GM18498 (cell line): ENCODE measurements around the gene TRPV4.

Experiments
- ATAC-seq: cut with Tn5 transposase; IDR thresholded peaks from one replicate; pipeline ENCODE4 v1.9.1; 2021; ENCODE audit warnings: mild to moderate bottlenecking, moderate library complexity; ENCODE audit not compliant: unreplicated experiment

The TRPV4 gene

DNA sequence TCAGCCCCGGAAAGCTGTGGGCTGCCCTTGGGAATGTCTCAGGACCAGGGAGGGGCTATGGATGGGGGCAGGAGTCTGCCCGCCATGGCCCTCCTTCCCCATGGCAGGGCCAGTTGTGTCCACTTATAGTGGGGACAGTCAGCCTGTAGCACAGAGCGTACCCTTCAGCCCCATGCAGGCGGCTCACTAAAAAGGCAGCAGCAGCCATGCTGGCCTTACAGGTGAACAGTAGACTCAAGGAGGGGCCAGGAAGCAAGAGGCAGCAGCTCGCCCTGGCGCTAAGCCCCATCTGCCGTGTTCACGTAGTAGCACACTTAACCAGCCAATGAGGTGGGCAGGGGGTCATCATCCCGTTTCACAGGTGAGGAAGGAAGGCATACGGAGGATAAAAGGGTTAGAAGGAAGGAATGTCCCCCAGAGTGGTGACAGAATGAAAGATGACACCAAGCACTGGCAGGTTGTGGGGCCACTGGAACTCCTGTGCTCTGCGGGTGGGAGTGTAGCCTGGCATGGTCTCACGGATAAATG, 66.9 kb downstream of the TRPV4 start:
- no peak for ATAC-seq

DNA sequence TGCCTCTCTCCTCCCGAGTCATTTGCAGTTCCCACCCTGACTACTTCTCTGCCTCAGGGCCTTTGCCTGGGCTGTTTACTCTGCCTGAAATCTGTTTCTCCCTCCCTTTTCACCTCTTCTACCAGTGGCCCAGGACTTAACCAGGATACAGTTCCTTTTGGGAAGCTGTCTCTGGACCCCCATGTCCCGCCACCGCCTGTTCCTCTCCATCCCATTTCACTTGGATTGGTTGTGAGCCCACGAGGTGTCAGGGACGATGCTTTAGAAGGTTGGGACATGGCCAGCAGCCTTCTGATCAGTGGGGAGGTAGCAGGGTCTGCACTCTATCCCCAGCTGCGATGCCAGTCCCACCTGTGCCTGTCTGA, 67.8 kb downstream of the TRPV4 start:
- ATAC-seq = no peak

DNA sequence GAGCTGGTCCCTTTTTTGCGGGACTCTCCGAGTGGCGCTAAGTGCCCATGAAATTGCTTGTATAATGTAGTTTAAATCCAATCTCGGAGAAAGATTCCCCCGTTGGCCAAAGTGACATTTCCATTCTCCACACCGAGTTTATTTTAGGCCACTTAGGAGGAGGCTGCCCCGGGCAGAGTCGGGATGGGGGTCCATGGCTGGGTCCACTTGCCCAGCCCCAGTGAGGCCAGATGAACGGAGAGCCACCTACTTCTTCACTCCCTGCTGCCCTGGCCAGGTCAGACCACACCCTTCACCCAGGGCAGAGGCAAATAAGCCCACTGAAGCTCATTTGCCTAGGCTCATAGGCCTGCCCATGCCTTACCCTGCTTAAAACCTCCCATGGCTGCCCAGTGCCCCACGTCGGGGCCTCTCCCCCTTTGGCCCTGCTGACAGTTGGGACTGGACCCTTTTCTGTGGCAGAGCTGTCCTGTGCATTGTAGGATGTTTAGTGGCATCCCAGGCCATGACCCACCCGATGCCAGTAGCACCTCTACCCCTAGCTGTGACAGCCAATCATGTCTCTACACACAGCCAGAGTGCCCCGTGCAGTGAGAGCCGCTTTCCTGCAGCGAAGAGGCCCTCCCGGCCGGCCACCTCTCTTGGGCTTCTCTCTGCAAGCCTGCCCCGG, 68.3 kb downstream of the TRPV4 start:
- ATAC-seq = no peak

DNA sequence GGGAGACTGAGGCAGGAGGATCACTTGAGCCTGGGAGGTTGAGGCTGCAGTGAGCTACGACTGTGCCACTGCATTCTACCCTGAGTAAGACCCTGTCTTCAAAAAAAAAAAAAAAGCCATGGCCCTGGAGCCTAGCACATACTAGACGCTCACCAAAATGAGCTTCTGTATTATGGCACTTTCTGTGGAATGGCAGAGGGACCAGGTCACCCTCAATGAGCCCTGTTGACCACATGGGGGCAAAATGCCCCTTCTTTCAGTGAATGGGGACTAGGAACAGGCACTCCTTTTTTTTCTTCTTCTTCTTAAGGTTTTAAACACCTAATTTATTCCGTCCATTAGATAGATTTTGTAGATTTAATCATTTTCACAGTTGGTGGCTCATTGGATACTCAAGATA, 69.1 kb downstream of the TRPV4 start:
- no peak for ATAC-seq

DNA sequence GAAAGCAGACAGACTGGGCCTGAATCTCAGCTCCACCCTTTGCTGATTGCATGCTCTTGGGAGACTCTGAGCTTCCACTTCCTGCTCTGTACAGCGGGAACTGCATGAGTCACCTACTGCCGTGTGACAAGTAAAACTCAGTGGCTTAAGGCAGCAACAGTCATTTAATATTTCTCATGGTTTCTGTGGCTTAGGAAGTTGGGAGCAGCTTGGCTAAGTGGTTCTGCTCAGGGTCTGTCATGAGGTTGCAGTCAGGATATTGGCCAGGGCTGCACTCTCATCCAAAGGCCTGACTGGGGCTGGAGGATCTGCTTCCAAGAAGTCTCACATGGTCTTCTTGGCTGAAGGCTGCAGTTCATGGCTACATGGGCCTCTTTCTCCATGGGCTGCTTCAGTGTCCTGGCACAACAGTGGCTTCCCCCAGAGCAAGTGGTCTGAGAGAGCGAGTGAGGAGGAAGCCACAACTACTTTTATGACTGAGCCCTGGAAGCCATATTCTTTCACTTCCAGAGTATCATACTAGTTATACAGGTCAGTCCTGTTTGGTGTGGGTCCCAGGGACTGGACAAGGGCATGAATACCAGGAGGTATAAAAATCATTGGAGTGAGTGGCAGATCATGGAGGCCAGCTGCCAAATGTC, 69.9 kb downstream of the TRPV4 start:
- ATAC-seq = no peak

DNA sequence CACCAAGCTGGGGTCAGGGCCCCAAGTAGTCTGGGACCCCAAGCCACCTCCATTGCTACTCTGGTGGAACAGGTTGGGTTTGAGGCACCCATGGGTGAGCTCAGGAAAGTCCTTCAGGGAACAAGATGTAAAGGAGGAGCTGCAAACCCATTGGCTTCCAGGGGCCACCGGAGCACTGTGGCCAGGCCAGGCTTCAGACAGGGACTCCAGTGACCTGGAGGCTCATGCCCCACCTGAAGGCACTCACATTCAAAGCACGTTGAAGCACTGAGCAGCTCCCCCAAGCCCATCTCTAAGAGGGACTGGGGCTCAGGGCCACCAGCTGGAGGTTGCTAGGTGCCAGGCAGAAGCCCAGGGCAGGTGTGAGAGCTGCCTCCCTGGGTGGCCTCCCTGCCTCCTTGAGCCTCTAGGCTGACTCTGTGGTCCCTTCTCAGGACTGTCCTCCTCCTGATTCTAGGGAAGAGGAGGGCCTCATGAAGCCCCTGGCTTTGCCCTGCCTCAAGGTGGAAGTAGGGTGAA, 70.5 kb downstream of the TRPV4 start:
- ATAC-seq = no peak

DNA sequence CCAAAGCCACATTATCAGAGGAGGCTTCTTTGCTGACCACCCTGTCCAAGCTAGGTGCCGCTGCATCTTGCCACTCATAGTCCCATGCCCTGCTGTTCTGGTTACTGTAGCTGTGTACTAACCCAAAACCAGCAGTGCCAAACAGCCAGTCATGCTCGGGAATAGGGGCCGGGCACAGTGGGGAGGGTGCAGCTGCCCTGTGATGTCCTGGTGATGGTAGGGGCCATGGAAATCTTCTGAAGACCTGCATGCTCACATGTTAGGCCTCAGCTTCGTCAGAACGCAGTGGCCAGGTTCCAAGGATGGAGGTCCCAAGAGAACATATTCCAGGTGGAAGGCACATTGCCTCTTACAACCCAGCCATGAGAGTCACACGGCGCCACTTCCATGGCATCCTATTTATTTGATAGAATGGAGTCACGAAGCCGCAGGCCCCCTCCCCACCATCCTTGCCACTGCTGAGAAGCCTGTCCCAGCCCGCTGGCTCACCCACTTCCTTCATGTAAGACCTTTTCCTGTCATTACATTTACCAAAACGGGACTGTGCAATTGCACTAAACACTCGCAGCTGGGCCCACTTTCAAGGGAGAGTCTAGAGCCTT, 71.0 kb downstream of the TRPV4 start:
- ATAC-seq = no peak

DNA sequence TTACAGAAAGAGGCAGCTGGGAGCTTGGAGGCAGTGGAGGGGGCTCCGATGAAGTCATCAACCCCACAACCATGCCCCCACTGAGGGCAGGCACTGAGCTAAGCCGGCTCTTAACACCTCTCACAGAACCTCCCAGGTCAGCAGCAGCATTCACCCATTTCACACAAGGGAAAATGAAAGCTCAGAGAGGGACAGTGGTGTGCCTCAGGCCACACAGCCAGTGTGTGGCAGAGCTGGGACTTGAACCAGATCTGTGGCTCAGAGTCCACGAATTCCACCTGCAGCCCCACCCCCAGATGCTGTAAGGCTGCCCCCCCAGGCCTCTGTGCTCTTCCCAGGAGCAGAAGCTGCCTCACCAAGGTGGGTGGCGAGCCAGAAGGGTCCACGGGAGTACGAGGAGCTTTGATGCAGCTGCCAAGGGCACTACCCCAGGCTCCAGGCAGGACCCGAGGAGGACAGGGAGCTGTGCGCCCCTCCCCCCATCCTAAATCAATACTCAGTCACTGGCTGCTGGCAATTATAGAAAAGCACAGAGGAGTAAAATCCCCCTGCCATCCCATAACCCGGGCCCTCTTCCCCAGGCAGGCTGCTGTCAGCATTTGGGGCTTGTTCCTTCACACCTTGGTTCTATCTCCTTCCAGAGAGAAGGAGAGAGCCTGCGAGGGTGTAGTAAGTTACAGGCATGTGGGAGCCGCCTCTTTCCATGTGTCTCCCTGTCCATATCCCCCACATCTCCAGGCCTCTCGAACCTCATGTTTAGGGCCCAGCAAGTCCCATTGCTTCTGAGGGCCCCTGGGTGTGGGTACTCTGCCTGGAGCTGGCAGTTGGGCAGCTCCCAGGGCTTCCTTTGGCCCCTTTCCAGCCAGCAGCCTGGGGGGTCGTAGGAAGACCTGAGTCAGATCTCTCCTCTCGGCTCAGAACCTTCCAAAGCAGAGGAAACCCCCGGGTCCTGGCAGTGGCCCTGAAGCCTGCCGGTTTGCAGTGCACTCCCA, 72.0 kb downstream of the TRPV4 start:
- no peak for ATAC-seq

DNA sequence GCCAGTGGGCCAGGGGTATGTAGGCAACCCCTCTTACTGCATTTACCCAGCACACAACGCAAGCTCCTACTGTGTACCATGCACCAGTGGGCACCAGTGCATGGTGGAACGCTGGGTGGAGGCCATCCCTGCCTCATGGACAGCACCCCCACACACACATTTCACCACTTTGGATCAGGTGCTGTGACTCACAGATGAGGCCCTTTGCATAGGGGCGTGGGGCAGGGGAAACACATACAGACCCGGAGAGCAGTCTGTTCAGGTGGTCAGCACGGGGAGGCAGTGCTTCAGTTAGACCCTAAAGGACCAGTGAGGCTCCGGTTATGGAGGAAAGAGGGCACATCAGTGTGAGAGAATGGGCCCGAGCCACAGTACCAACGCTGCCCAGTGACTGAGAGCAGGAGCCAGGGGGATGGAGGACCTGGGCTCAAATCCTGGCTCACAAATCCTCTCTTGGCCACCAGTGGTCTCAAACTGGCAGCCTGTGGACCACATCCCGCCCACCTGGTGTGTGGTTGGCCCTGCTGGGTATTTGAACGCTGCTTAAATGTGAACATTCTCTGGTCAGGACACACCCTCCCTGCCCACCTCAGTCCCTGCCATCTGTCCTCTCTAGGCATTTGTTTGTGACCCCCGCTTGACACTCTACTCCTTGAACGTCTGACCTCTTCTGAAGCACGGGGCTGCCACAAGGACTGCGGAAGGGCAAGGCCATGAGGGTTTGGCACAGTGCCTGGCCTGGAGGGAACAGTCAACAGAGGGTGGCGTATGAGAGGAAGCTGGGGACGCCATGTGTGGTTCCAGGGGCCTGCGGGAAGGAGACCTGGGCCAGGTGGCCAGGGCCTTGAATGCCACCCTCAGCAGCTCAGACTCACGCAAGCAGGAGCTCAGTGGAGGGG, 72.9 kb downstream of the TRPV4 start:
- ATAC-seq = no peak

DNA sequence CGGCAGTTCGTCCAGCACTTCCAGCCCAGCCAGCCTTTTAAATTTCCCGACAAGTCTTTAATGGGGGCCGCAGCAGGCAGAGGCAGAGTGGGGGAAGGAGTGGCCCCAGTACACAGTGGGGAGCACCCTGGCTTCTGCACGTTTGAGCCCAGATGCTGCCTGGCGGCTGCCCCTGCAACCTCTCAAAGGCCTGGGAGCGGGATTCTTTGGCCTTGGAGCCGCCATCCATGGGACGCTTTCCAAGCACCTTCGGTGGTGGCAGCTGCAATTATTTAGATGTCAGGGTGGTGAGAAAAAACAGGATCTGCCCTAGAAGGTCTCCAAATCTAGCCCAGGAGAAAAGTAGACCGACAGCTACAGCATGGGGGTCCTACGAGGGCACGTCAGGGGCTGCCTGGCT, 73.6 kb downstream of the TRPV4 start:
- ATAC-seq = no peak

DNA sequence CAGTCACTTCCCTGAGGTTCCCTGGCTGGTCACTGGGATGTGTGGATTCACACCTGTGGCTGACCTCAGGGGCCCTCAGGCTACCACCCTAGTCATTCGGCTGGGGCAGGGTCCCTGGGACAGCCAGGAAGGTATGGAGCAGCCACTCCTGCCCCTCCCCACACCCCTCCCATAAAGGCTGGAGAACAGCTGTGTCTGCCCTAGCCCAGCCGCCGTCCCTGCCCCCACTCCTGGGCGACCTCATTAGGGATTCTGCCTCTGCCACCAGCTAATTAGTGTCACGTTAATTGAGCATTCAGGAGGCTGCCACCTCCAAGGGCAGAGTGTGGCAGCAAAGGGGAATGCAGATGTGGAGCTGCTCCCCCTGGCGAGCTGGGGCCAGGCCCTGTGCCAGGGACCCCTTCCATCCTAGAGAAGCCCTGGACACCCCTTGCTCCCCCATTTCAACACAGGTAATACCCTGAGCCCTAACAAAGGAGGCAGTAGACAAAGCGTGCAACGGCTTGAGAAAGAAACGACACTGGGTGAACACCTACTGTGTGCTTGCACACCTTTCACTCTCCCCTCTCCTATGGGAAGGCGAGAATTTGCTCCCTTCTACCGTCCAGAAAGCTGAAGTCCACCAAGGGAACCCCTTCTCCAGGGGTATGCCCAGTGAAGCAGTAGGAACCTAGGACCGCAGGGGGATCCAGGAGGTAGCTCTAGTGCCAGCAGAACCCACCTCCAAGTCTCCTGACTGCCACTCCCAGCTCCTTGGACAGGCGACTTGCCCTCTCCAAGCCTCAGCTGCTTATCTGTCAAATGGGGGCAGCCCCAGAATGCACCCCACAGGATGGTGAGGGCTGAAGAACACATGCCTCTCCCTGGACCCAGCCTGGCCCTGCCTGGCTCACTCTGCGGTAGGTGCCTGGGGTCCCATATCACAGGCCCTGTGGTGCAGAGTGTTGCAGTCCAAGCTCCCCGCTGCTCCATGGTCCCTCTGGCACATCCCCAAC, 74.5 kb downstream of the TRPV4 start:
- no peak for ATAC-seq

DNA sequence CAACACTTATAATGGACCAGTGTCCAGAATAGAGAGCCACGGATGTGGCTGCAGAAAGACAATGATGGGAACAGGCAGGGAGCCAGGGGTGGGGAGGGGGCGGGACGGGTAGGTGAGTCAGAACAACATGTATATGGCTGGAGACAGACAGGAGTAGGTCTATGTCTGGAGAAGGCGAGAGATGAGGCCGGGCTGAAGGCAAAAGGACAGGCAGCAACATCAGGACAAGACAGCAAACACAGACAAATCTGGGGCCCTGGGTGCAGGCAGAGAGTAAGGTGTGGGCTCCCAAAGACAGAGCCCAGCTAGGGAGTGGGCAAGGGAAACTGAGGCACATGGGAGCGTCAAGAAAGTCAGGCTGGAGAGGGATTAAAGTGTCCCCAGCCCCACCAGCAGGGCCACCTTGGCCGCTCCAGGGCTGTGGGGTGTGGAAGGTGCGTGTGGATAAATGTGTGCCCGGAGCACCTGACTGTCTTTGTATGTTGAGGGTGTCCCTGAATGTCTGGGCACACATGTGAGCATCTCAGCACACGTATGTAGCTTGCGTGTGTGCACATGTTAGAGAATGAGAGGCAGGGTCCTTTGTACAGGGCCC, 75.4 kb downstream of the TRPV4 start:
- no peak for ATAC-seq

DNA sequence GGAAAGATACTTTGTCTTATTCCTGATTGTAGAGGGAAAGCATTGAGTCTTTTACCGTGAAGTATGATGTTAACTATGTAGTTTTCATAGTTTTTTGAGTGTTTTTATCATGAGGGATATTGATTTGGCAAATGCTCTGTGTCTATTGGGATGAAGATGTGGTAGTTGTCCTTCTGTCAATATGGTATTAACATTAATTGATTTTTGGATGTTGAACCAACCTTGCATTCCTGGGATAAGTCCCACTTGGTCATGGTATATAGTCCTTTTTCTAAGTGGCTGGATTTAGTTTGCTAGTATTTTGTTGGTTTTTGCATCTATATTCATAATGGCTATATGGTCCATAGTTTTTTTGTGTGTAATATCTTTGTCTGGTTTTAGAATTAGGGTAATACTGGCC, 76.7 kb downstream of the TRPV4 start:
- ATAC-seq = no peak

DNA sequence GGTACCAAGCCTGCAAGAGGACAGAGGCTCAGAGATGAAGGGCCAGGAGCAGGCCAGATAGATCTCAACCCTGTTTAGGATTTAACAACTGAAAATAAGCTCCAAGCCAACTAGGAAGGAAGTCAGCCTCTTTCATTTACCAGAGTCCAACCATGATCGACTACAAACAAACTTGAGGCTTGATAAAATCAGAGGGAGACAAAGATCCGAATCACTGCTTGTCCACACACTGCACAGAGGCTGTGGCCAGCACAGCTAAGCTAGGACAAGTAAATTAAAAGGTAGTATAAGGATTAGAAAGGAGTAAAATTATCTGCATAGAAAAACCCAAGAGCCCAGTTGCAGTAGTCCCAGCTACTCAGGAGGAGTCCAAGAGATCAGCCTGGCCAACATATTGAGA, 79.2 kb downstream of the TRPV4 start:
- ATAC-seq = no peak

DNA sequence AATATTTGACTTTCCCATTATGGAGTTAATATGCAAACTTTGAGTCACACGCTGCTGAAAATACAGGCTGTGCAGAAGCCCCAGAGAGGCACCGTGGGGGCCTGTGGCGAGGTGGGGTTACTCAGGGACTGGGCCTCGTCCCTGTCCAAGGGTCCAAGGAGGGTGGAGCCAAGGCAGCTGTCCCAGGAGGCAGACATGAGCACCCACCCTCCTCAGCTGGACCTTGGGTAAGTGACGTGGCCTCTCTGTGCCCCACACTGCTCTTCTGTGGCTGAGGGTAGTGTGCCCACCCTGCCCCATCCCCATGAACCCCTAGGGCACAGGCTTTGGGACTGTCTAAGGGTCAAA, 80.2 kb downstream of the TRPV4 start:
- no peak for ATAC-seq

DNA sequence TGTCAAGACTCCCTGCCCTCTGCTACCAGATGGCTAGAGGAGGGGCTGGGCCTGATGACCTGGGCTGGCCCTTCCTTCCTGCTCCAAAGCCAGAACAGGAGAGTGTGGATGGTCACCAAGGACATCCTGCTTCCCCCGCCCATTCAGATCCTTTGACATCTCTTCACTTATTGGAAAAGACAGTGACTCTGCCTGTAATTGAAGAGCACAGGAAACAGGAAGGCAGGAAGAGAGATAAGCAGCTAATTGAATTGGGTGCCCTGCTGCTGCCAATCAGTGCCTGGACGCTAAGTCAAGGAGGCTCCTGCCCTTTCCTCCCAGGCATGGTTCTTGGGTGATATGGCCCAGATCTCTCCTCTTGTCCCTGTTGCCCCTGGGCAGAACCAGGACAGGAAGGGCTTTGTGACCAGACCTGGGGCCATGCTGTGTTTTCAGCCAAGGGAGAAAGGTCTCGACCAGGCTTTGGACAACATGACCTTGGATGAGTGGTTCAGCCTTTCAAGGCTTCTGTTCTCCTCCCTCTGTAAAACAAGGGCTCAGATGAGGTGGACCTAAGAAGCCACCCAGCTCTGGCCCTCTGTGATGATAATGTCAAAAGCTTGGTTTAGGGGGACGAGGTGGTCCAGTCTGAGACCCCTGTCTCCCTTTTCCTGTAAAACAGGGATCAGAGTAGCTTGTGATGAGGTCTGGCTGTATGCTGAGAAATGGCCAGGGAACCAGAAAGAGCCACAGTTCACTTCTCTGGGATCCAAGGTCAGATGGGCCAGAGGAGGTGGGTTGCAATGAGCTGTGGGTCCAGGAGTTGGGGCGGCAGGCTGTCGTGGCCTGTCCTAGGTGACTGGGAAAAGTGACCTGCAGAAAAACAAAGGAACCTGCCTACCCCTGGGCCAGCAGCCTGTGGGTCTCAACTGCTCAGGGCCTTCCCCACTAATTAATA, 80.8 kb downstream of the TRPV4 start:
- ATAC-seq = no peak
